Liver (tissue), 9 donors: ENCODE results near the gene NTPCR. TPM values are rescaled to one million over a fixed set of nuclear protein-coding genes. Genes with fewer than 3 reads are reported as not detected.

Experiments used
- DNase-seq: peaks from one replicate; pipeline ENCODE4 v3.0.0-alpha.2; 2017; ENCODE audit warnings: low spot score
- H3K27ac ChIP-seq, 2 donors: one replicate each; pipeline ENCODE4 v1.7.0; 2013; ENCODE audit warnings: inconsistent platforms in 2 of 2, low read length in 2 of 2, control low read depth in 1 of 2, low read depth in 1 of 2, mild to moderate bottlenecking in 1 of 2
- H3K27me3 ChIP-seq, 4 donors: one replicate each; pipeline versions ENCODE4 v1.6.1 to v1.7.0; 2013; ENCODE audit warnings: low read length in 3 of 4, inconsistent platforms in 1 of 4, mild to moderate bottlenecking in 1 of 4, moderate library complexity in 1 of 4; ENCODE audit not compliant: control insufficient read depth in 4 of 4, insufficient read depth in 4 of 4
- H3K36me3 ChIP-seq, 4 donors: one replicate each; pipeline versions ENCODE4 v1.6.1 to v1.7.0; 2013; ENCODE audit warnings: low read length in 3 of 4, mild to moderate bottlenecking in 3 of 4, low read depth in 1 of 4, moderate library complexity in 1 of 4; ENCODE audit not compliant: control insufficient read depth in 4 of 4, insufficient read depth in 3 of 4
- H3K4me1 ChIP-seq, 4 donors: one replicate each; pipeline versions ENCODE4 v1.6.1 to v1.7.0; 2013; ENCODE audit warnings: low read length in 3 of 4, mild to moderate bottlenecking in 3 of 4, moderate library complexity in 1 of 4; ENCODE audit not compliant: control insufficient read depth in 4 of 4, insufficient read depth in 4 of 4
- H3K4me3 ChIP-seq, 3 donors: one replicate each; pipeline versions ENCODE4 v1.6.1 to v1.7.0; 2013; ENCODE audit warnings: low read length in 3 of 3, control low read depth in 1 of 3, low read depth in 1 of 3, mild to moderate bottlenecking in 1 of 3
- H3K9ac ChIP-seq, 2 donors: one replicate each; pipeline ENCODE4 v1.7.0; 2013; ENCODE audit warnings: low read length in 2 of 2, mild to moderate bottlenecking in 2 of 2, moderate library complexity in 2 of 2, control low read depth in 1 of 2, low read depth in 1 of 2
- H3K9me3 ChIP-seq, 4 donors: one replicate each; pipeline versions ENCODE4 v1.6.1 to v1.7.0; 2013; ENCODE audit warnings: low read length in 3 of 4; ENCODE audit not compliant: control insufficient read depth in 4 of 4
- EGR1 ChIP-seq, 2 donors: IDR thresholded peaks; 2 replicates each; pipeline ENCODE4 v1.6.1; 2016 to 2018; ENCODE audit warnings: antibody characterized with exemption in 2 of 2, low read depth in 2 of 2
- FOXA1 ChIP-seq: IDR thresholded peaks from 2 replicates; pipeline ENCODE4 v1.6.1; 2016; ENCODE audit warnings: antibody characterized with exemption
- FOXA2 ChIP-seq: IDR thresholded peaks from 2 replicates; pipeline ENCODE4 v1.6.1; 2016; ENCODE audit warnings: antibody characterized with exemption
- GABPA ChIP-seq, 2 donors: IDR thresholded peaks in 1 of 2; conservative IDR thresholded peaks in 1 of 2; 2 replicates each; pipeline ENCODE4 v1.6.1; 2016; ENCODE audit warnings: antibody characterized with exemption in 2 of 2, mild to moderate bottlenecking in 1 of 2, moderate library complexity in 1 of 2
- HNF4G ChIP-seq: IDR thresholded peaks from 2 replicates; pipeline ENCODE4 v1.6.1; 2016; ENCODE audit warnings: antibody characterized with exemption
- JUND ChIP-seq, 2 donors: IDR thresholded peaks; 2 replicates each; pipeline ENCODE4 v1.6.1; 2016; ENCODE audit warnings: antibody characterized with exemption in 2 of 2
- NR2F2 ChIP-seq: IDR thresholded peaks from 2 replicates; pipeline ENCODE4 v1.6.1; 2016; ENCODE audit warnings: antibody characterized with exemption
- RAD21 ChIP-seq, 2 donors: IDR thresholded peaks; 2 replicates each; pipeline ENCODE4 v1.6.1; 2016; ENCODE audit warnings: antibody characterized with exemption in 2 of 2, mild to moderate bottlenecking in 2 of 2
- RXRA ChIP-seq, 2 donors: IDR thresholded peaks; 2 replicates each; pipeline ENCODE4 v1.6.1; 2017 to 2018; ENCODE audit warnings: antibody characterized with exemption in 2 of 2, mild to moderate bottlenecking in 1 of 2
- TAF1 ChIP-seq: conservative IDR thresholded peaks from 2 replicates; pipeline ENCODE4 v1.6.1; 2016; ENCODE audit warnings: antibody characterized with exemption, mild to moderate bottlenecking
- WGBS: extraction: QIAGEN DNeasy Blood & Tissue Kit; methylation state at CpG from one replicate; pipeline ENCODE4 v1.1.7; 2013; 5-methylcytosine and 5-hydroxymethylcytosine counted together
- polyA plus RNA-seq, 2 donors: library from polyadenylated mRNA; stranded (reverse) in 1 of 2; unstranded in 1 of 2; fragments of 200-250 nt in 1 of 2; fragments of >200 nt in 1 of 2; fragmentation: Nextera tagmentation in 1 of 2; extraction: Ambion mirVana in 1 of 2; gene quantifications; one replicate each; pipeline versions ENCODE4 v1.2.1 to v1.2.3, GENCODE V29; 2013 to 2015
- total RNA-seq, 2 donors: library from RNA; depleted of rRNA; stranded (reverse); fragments of >200 nt; gene quantifications; one replicate each; pipeline ENCODE4 v1.2.3, GENCODE V29; 2014
- TF ChIP-seq, protein P1 (sequence below): IDR thresholded peaks from 2 replicates; pipeline ENCODE4 v1.6.1; 2016; ENCODE audit warnings: antibody characterized with exemption, mild to moderate bottlenecking
- TF ChIP-seq, protein P2 (sequence below): IDR thresholded peaks from 2 replicates; pipeline ENCODE4 v1.6.1; 2016; ENCODE audit warnings: antibody characterized with exemption
- TF ChIP-seq, protein P3 (sequence below): IDR thresholded peaks from 2 replicates; pipeline ENCODE4 v1.6.1; 2016; ENCODE audit warnings: antibody characterized with exemption
- donor health status: healthy.
- donor health status: healthy.
- donor health status: healthy.
- donor health status: healthy.
- donor health status: healthy.

The NTPCR gene
- total and polyA plus RNA-seq, 4 donors: 7.2 to 37.2 (median 19.2) TPM

DNA sequence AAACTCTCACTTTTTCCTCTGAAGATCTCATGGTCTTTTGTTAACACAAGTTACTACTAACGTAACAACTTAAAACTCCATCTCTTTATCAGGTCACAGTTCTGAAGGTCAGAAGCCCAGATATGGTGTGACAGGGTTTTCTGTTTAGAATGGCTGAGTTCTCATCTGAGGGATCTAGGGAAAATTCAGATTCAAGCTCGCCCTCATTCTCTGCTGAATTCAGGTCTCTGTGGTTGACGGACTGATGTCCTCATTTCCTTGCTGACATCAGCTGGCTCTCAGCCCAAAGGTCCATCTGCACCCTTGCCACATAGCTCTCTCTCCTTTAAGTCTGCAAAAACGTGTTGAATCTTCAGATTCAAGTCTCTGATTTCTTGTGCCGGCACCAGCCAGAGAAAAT, 6.1 kb upstream of the NTPCR start:
- Histone ChIP-seq H3K36me3 (no peaks in the 10 kb centered on the region), H3K9me3 (peaks cover 0 to 4% (median 2%) of the 10 kb centered on the region in 4 donors), H3K27ac (no peak overlapping the region), H3K4me3 (no peak overlapping the region), H3K9ac (no peak overlapping the region), H3K27me3 (no peaks in the 10 kb centered on the region), H3K4me1 (no peaks in the 10 kb centered on the region)
- TF ChIP-seq, protein P1, sequence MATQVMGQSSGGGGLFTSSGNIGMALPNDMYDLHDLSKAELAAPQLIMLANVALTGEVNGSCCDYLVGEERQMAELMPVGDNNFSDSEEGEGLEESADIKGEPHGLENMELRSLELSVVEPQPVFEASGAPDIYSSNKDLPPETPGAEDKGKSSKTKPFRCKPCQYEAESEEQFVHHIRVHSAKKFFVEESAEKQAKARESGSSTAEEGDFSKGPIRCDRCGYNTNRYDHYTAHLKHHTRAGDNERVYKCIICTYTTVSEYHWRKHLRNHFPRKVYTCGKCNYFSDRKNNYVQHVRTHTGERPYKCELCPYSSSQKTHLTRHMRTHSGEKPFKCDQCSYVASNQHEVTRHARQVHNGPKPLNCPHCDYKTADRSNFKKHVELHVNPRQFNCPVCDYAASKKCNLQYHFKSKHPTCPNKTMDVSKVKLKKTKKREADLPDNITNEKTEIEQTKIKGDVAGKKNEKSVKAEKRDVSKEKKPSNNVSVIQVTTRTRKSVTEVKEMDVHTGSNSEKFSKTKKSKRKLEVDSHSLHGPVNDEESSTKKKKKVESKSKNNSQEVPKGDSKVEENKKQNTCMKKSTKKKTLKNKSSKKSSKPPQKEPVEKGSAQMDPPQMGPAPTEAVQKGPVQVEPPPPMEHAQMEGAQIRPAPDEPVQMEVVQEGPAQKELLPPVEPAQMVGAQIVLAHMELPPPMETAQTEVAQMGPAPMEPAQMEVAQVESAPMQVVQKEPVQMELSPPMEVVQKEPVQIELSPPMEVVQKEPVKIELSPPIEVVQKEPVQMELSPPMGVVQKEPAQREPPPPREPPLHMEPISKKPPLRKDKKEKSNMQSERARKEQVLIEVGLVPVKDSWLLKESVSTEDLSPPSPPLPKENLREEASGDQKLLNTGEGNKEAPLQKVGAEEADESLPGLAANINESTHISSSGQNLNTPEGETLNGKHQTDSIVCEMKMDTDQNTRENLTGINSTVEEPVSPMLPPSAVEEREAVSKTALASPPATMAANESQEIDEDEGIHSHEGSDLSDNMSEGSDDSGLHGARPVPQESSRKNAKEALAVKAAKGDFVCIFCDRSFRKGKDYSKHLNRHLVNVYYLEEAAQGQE: no peak
- TF ChIP-seq, protein P2, sequence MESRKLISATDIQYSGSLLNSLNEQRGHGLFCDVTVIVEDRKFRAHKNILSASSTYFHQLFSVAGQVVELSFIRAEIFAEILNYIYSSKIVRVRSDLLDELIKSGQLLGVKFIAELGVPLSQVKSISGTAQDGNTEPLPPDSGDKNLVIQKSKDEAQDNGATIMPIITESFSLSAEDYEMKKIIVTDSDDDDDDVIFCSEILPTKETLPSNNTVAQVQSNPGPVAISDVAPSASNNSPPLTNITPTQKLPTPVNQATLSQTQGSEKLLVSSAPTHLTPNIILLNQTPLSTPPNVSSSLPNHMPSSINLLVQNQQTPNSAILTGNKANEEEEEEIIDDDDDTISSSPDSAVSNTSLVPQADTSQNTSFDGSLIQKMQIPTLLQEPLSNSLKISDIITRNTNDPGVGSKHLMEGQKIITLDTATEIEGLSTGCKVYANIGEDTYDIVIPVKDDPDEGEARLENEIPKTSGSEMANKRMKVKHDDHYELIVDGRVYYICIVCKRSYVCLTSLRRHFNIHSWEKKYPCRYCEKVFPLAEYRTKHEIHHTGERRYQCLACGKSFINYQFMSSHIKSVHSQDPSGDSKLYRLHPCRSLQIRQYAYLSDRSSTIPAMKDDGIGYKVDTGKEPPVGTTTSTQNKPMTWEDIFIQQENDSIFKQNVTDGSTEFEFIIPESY: no peak
- TF ChIP-seq GABPA (IDR thresholded peaks at IDR 0.05 in 1 of 2, conservative IDR thresholded peaks at IDR 0.05 in 1 of 2) (no peak), FOXA1 (no peak), FOXA2 (no peak), TAF1 (no peak), RAD21 (IDR thresholded peaks at IDR 0.05) (no peak), HNF4G (no peak), NR2F2 (no peak), EGR1 (IDR thresholded peaks at IDR 0.05; ENCODE audit: low read depth in 2 of 2) (no peak)
- TF ChIP-seq, protein P3, sequence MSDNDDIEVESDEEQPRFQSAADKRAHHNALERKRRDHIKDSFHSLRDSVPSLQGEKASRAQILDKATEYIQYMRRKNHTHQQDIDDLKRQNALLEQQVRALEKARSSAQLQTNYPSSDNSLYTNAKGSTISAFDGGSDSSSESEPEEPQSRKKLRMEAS: no peak
- no peak for DNase-seq
- WGBS: 75% methylated on average over 5 of the region's 5 CpGs

DNA sequence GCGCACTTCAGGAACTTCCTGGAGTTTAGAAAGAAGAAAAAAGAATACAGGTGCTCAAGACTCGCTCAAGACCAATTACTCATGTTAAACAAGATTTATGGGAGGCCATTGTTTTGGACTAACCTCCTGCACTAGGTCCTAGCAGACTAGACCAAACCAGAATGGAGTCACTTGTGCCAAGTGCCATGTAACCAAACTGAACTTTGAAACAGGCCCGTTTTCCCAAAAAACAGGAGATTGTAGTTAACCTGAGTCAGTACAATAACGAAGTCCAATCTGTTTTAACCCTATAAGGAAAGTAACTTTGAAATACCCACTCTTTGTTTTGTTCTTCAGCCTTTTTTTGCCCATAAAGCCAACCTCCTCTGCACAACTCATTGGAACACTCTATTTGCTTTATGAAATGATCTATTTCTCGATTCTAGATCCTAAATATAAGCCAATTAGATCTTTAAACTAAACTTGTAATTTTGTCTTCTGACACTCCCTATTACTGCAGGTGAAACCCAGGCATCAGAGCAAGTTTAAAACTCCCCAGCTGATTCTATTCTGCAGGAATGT, 695 bp upstream of the NTPCR start:
- Histone ChIP-seq H3K27ac (peak overlapping the region; percentile 79 to 86), H3K4me3 (peak overlapping the region; percentile 73 to 99 (median 96)), H3K27me3 (no peaks in the 10 kb centered on the region), H3K9me3 (no peaks in the 10 kb centered on the region), H3K36me3 (no peaks in the 10 kb centered on the region), H3K9ac (peak overlapping the region; percentile 40 to 92), H3K4me1 (peaks cover 0 to 13% (median 10%) of the 10 kb centered on the region in 4 donors)
- 67% methylated on average over 5 of the region's 5 CpGs for WGBS
- no peak for DNase-seq
- TF ChIP-seq JUND (IDR thresholded peaks at IDR 0.05) (no peak), TAF1 (no peak)

DNA sequence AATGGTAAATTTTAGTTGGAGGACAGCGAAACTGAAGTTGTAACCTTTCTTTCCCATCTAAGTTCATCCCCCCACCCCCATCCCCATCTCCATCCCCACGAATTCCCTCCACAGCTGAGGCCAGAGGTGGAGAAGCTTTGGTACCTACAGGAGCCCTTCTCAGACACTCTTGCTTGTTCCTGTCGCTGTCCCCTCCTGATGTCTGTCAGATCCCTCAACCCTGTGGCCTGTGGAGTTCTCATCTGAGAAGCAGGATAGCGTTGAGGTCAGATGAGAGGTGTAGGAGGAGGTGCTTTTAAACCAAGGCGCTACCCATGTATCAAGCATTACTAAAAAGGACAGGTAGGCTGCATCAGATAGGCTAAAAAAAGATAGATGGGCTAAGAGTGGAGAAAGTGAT, 769 bp downstream of the NTPCR start:
- WGBS: 24% methylated on average over 5 of the region's 5 CpGs
- no peak overlapping the region for H3K27ac ChIP-seq

More for the DNA sequence above, 769 bp downstream of the NTPCR start:
- Histone ChIP-seq H3K27me3 (no peaks in the 10 kb centered on the region), H3K36me3 (peaks cover 0 to 5% (median 1%) of the 10 kb centered on the region in 4 donors), H3K9me3 (no peaks in the 10 kb centered on the region), H3K4me3 (peak overlapping the region; percentile 73 to 99 (median 96)), H3K4me1 (peaks cover 0 to 13% (median 10%) of the 10 kb centered on the region in 4 donors), H3K9ac (peak overlapping the region; percentile 75 to 89)
- TF ChIP-seq, protein P3: no peak
- TF ChIP-seq, protein P1: peak; percentile 92
- no peak for TF ChIP-seq RXRA (IDR thresholded peaks at IDR 0.05)
- no peak for TF ChIP-seq JUND (IDR thresholded peaks at IDR 0.05)
- DNase-seq: no peak
